ENCODE data around the gene PGA3.
"Not testable (repeated sequence)": the region's sequence is repeated elsewhere in the genome, so short reads cannot be mapped to it uniquely, and the experiment has no call there.

The PGA3 gene

GRCh38 chr11:61171907-61172306, 31.4 kb upstream of the PGA3 start:
- DNase-seq (ENCODE audit: low spot score), result no peak

- no peak for DNase-seq (ENCODE audit: low spot score)
These were observed 31.0 kb upstream of the PGA3 start for GRCh38 chr11:61172356-61172755.

- no peak for DNase-seq (ENCODE audit: low spot score)
These were observed 30.4 kb upstream of the PGA3 start for GRCh38 chr11:61172888-61173287.

GRCh38 chr11:61173456-61173855, 29.9 kb upstream of the PGA3 start:
- no peak for DNase-seq (ENCODE audit: low spot score)

GRCh38 chr11:61174273-61174672, 29.0 kb upstream of the PGA3 start:
- DNase-seq (ENCODE audit: low spot score), result peak; percentile 28

DNA sequence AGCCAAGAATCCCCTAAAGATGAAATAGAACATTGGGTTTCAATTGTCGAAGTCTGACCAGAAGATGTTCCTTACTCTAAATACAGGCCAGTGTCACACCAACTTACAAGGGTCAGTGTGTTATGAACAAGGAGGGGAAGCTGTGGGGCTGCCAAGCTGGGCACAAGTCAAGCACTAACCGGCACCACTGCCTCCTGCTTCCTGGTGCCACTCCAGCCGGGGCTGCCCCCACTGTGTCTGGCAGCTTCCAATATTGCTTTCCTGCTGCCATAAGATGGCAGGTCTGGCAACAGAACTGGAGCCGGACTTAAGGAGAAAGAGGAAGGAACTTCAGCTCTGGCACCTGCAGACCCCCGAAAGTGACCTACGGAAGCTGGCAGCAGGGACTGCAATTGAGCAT, 28.4 kb upstream of the PGA3 start:
- no peak for DNase-seq (ENCODE audit: low spot score)

GRCh38 chr11:61176446-61176845, 26.9 kb upstream of the PGA3 start:
- DNase-seq (ENCODE audit: low spot score), result no peak

GRCh38 chr11:61180205-61180604, 23.1 kb upstream of the PGA3 start:
- not testable (repeated sequence) for DNase-seq (ENCODE audit: low spot score)

DNA sequence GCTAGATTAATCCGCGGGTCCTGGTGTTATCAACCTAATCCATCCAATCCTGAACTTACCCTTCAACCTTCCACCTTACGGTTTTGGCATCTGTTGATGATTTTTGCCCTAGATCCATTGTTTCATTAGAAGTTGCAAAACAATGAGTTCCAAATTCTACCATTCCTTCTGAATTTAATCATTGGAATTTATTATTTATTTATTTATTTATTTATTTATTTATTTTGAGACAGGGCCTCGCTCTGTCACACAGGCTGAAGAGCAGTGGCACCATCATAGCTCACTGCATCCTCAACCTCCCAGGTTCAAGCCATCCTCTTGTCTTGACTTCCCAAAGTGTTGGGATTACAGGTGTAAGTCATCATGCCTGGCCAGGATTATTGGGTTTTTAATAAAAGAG, 21.8 kb upstream of the PGA3 start:
- DNase-seq (ENCODE audit: low spot score), result no peak

DNA sequence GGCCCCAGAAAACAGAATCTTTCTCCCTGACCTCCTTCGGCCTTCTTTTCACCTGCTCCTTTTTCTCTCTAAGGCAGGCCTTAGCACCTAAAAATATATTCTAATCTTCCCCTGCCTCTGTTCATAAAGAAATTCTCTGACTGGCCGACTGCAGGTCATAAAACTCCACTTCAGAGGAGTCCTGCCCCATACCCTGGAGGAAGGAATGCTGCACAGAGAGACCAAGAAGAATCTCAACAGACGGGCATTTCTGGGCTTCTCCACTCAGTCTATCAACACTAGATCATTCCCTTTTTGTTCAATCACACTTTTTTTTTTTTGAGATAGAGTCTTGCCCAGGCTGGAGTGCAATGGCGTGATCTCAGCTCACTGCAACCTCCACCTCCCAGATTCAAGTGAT, 19.7 kb upstream of the PGA3 start:
- DNase-seq (ENCODE audit: low spot score), result no peak

- DNase-seq (ENCODE audit: low spot score), result no peak
These were observed 16.8 kb upstream of the PGA3 start for GRCh38 chr11:61186504-61186903.

DNA sequence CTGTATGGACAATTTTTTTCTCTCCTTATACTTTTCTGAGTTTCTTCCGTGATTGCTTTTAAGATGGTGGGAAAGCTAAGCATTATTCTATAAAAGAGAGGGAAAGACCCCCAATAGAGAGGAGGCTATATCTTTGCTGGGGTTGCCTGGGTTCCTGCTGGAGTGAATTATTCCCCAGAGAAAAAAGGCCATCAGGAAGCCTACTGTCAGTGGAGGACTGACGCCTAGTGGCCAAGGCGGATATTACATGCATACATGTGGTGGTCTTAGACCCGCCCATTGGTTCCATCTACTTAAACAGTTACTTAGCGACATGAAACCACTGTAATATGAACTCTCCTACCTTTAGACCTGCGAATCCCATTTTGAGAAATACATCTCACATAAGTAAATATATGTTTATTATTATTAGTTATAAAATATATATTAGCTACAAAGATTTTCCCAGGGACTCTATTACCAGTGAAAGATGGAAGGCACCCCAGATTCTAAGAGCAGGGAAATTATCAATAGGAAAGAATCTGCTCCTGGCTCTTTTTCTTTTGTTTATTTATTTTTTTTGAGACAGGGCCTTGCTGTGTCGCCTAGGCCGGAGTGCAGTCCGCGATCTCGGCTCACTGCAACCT, 15.7 kb upstream of the PGA3 start:
- DNase-seq (ENCODE audit: low spot score), result peak; percentile 80

- no peak for DNase-seq (ENCODE audit: low spot score)
These were observed 13.4 kb upstream of the PGA3 start for GRCh38 chr11:61189933-61190332.

GRCh38 chr11:61193596-61193995, 9.7 kb upstream of the PGA3 start:
- no peak for DNase-seq (ENCODE audit: low spot score)

- DNase-seq (ENCODE audit: low spot score), result no peak
These were observed 9.1 kb upstream of the PGA3 start for GRCh38 chr11:61194169-61194671.

DNA sequence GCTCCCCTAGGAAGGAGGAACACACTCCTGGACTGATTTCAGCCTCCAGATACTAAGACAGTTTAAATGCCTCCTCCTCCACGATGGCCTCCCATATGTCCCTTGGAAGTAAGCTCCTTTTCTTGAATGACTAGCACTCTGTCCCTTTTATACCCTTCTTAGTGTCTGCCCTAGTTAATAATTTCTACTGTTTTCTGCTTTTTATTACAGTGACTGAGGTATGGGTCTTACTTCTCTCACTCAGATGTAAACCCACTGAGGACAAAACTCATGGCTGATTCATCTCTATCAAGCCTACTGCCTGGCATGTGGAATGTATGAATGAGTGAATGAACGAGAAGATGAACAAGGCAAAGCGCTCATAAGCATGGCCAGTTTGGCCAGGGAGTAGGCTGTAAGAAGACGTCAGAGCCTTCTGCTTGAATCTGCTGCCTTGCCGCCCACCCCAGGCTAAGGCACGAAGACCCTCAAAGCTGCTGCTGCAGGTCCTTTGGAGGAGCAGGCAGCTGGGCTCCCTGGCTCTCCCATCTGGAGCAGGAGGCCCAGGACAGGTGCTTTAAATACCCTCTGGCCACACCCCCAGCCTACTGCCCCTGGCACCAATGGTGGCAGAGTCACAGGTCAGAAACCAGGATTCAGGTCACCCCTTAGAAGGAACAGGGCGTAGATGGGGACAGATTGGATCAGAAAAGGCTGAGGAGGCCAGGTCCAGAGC, 8.2 kb upstream of the PGA3 start:
- DNase-seq (ENCODE audit: low spot score), result no peak

- no peak for DNase-seq (ENCODE audit: low spot score)
These were observed 7.6 kb upstream of the PGA3 start for GRCh38 chr11:61195719-61196118.

- no peak for DNase-seq (ENCODE audit: low spot score)
These were observed 5.0 kb upstream of the PGA3 start for GRCh38 chr11:61198361-61198760.

- no peak for DNase-seq (ENCODE audit: low spot score)
These were observed 4.3 kb upstream of the PGA3 start for GRCh38 chr11:61198948-61199523.

- DNase-seq (ENCODE audit: low spot score), result no peak
These were observed 1.8 kb upstream of the PGA3 start for GRCh38 chr11:61201476-61201875.

DNA sequence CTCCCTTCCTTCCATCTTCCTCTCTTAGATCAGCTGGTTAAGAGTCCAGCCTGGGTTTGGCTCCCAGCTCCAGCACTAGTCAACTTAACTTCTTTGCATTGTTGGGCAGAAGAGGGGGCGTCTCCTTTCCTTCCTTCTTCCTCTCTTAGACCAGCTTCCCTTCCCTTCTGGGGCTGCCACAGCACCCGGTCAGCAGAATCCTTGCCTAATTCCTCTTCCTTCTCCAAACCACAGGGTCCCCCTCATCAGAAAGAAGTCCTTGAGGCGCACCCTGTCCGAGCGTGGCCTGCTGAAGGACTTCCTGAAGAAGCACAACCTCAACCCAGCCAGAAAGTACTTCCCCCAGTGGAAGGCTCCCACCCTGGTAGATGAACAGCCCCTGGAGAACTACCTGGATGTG, 558 bp downstream of the PGA3 start:
- DNase-seq (ENCODE audit: low spot score), result not testable (repeated sequence)

GRCh38 chr11:61204502-61205059, 1.3 kb downstream of the PGA3 start:
- not testable (repeated sequence) for DNase-seq (ENCODE audit: low spot score)
